Fibroblast of lung (primary cell): ENCODE data around the gene FAM193B. TPM values are rescaled to one million over a fixed set of nuclear protein-coding genes. Genes with fewer than 3 reads are reported as not detected.

Experiments used
- DNase-seq, 2 donors: peaks; one replicate each; pipeline versions ENCODE4 v3.0.0 to v3.0.0-alpha.2; 2010; ENCODE audit warnings: low read depth in 2 of 2
- H2AFZ ChIP-seq: 2 replicates; pipeline ENCODE4 v1.5.1; 2012; ENCODE audit warnings: low read length, control low read depth, inconsistent platforms
- H3K27ac ChIP-seq: 2 replicates; pipeline ENCODE4 v1.5.1; 2011; ENCODE audit warnings: low read length, control low read depth; ENCODE audit not compliant: insufficient read depth
- H3K27me3 ChIP-seq: 2 replicates; pipeline ENCODE4 v1.5.1; 2011; ENCODE audit warnings: mild to moderate bottlenecking, low read length; ENCODE audit not compliant: control insufficient read depth, insufficient read depth
- H3K36me3 ChIP-seq: 2 replicates; pipeline ENCODE4 v1.5.1; 2011; ENCODE audit warnings: low read length; ENCODE audit not compliant: control insufficient read depth, insufficient read depth
- H3K4me1 ChIP-seq: 2 replicates; pipeline ENCODE4 v1.5.1; 2011; ENCODE audit warnings: low read length; ENCODE audit not compliant: control insufficient read depth, insufficient read depth; ENCODE audit errors: extremely low read depth
- H3K4me2 ChIP-seq: 2 replicates; pipeline ENCODE4 v1.5.1; 2011; ENCODE audit warnings: low read length, control low read depth; ENCODE audit not compliant: insufficient read depth; ENCODE audit errors: extremely low read depth
- H3K4me3 ChIP-seq, 4 experiments: fragments of 200-600 bp in 1 of 4; sonication (generic) in 1 of 4; replicated peaks in 1 of 4; 2 replicates each; pipeline ENCODE4 v1.5.1; 2011 to 2016; ENCODE audit warnings: low read length in 4 of 4, low read depth in 3 of 4, mild to moderate bottlenecking in 3 of 4, control low read depth in 2 of 4, inconsistent platforms in 1 of 4, mixed read lengths in 1 of 4; ENCODE audit not compliant: insufficient read depth in 1 of 4; ENCODE audit errors: control extremely low read depth in 1 of 4
- H3K79me2 ChIP-seq: 2 replicates; pipeline ENCODE4 v1.5.1; 2012; ENCODE audit warnings: mild to moderate bottlenecking, low read length, inconsistent platforms; ENCODE audit not compliant: control insufficient read depth, insufficient read depth
- H3K9ac ChIP-seq: 2 replicates; pipeline ENCODE4 v1.5.1; 2011; ENCODE audit warnings: mild to moderate bottlenecking, low read length, control low read depth; ENCODE audit not compliant: insufficient read depth
- H3K9me3 ChIP-seq: 2 replicates; pipeline ENCODE4 v1.5.1; 2012; ENCODE audit warnings: low read depth, low read length; ENCODE audit not compliant: control insufficient read depth, insufficient read depth
- H4K20me1 ChIP-seq: 2 replicates; pipeline ENCODE4 v1.5.1; 2011; ENCODE audit warnings: low read length; ENCODE audit not compliant: control insufficient read depth, insufficient read depth; ENCODE audit errors: extremely low read depth
- EZH2 ChIP-seq: IDR thresholded peaks from 2 replicates; pipeline ENCODE4 v1.5.1; 2012; ENCODE audit warnings: low read length, control low read depth, mild to moderate bottlenecking; ENCODE audit errors: missing control alignments
- polyA plus RNA-seq, 2 donors: library from polyadenylated mRNA; depleted of rRNA in 1 of 2; stranded (reverse) in 1 of 2; unstranded in 1 of 2; fragments of >200 nt; gene quantifications; 2 replicates each; pipeline ENCODE4 v1.2.1, GENCODE V29; 2011 to 2012; ENCODE audit warnings: missing spikeins in 1 of 2
- total RNA-seq: library from RNA; depleted of rRNA; stranded (reverse); fragments of >200 nt; gene quantifications from 2 replicates; pipeline ENCODE4 v1.2.1, GENCODE V29; 2014
- TF ChIP-seq, protein P1 (sequence below), 2 donors: IDR thresholded peaks in 1 of 2; conservative IDR thresholded peaks in 1 of 2; 1 replicate in 1 of 2; 2 replicates in 1 of 2; pipeline ENCODE4 v1.5.1; 2011 to 2012; ENCODE audit warnings: low read length in 2 of 2, control low read depth in 1 of 2, inconsistent platforms in 1 of 2, low read depth in 1 of 2, mild to moderate bottlenecking in 1 of 2

Gene FAM193B
- total and polyA plus RNA-seq, 2 donors (not counting 1 experiment from before 2014, with no cell fraction given) = 27.9 to 28.4 TPM

DNA sequence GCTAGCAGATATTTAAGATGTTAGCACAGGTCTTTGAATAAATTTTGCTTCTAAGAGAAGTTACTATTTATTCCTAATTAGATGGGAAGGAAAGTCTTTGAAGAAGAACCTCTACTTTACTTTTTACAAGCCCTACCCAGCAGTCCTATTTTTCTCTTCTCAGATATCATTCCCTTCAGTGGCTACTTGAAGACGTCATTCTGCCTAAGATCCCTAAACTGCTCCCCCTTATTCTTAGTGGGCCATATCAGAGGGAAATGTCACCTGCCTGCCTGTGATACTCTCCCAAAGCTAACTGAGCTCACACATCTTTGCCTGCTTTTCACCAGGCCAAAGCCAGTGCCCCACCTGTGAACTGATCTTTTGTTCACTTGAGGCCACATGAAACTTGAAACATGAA is 21.1 kb upstream of the FAM193B start:
- Histone ChIP-seq H3K4me1 (no peaks in the 10 kb centered on the region), H3K27ac (no peak overlapping the region), H3K79me2 (no peaks in the 10 kb centered on the region), H3K4me2 (no peak overlapping the region), H3K9me3 (no peaks in the 10 kb centered on the region), H2AFZ (no peak overlapping the region), H3K4me3 (no peak overlapping the region), H3K27me3 (no peaks in the 10 kb centered on the region), H3K36me3 (no peaks in the 10 kb centered on the region), H3K9ac (no peak overlapping the region), H4K20me1 (no peaks in the 10 kb centered on the region)
- no peak for DNase-seq
- TF ChIP-seq, protein P1, sequence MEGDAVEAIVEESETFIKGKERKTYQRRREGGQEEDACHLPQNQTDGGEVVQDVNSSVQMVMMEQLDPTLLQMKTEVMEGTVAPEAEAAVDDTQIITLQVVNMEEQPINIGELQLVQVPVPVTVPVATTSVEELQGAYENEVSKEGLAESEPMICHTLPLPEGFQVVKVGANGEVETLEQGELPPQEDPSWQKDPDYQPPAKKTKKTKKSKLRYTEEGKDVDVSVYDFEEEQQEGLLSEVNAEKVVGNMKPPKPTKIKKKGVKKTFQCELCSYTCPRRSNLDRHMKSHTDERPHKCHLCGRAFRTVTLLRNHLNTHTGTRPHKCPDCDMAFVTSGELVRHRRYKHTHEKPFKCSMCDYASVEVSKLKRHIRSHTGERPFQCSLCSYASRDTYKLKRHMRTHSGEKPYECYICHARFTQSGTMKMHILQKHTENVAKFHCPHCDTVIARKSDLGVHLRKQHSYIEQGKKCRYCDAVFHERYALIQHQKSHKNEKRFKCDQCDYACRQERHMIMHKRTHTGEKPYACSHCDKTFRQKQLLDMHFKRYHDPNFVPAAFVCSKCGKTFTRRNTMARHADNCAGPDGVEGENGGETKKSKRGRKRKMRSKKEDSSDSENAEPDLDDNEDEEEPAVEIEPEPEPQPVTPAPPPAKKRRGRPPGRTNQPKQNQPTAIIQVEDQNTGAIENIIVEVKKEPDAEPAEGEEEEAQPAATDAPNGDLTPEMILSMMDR (conservative IDR thresholded peaks at IDR 0.05 in 1 of 2, IDR thresholded peaks at IDR 0.05 in 1 of 2; ENCODE audit: low read depth in 1 of 2, low read length in 2 of 2) = no peak

DNA sequence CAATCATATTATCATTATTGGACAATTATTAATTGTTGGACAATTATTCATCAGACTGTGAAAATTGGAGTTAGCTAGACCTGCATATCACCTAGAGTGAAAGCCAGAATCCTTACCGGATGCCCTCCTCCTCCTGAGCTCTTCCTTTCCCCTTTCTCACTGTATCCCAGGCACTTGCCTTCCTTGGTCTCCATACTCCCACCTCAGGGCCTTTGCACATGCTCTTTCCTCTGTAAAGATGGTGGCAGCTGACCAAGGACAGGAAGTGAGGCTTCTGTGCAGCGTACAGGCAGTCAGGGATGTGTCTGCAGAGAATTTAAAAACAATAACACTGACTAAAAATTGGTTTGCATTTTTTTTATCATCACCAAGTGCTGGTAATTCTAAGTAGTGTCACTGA is 15.5 kb upstream of the FAM193B start:
- no peak overlapping the region for H3K4me2 ChIP-seq
- no peaks in the 10 kb centered on the region for H3K27me3 ChIP-seq
- no peak overlapping the region for H3K4me3 ChIP-seq
- no peak for DNase-seq
- H3K27ac ChIP-seq = no peak overlapping the region
- H3K9ac ChIP-seq = no peak overlapping the region
- no peak overlapping the region for H2AFZ ChIP-seq
- H3K4me1 ChIP-seq = no peaks in the 10 kb centered on the region
- H3K79me2 ChIP-seq = no peaks in the 10 kb centered on the region
- H4K20me1 ChIP-seq = no peaks in the 10 kb centered on the region
- no peaks in the 10 kb centered on the region for H3K9me3 ChIP-seq
- no peak for TF ChIP-seq EZH2
- TF ChIP-seq, protein P1 (conservative IDR thresholded peaks at IDR 0.05 in 1 of 2, IDR thresholded peaks at IDR 0.05 in 1 of 2; ENCODE audit: low read depth in 1 of 2, low read length in 2 of 2) = no peak
- no peaks in the 10 kb centered on the region for H3K36me3 ChIP-seq

DNA sequence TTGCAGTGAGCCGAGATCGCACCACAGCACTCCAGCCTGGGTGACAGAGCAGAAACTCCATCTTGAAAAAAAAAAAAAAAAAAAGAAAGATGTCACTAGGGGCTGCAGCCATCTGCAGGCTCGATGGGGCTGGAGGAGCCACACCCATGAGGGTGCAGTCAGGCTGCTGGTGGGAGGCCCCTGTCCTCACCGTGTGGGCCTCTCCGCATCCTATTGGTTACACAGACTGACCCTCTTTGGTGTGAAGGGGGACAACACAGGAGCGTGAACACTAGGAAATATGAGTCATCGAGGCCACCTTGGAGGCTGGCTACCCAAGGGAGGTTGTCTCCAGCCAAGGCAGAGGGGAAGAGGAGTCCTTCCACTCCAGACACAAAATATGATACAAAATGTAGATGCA is 14.0 kb upstream of the FAM193B start:
- Histone ChIP-seq H3K9ac (no peak overlapping the region), H3K27me3 (no peaks in the 10 kb centered on the region), H3K79me2 (no peaks in the 10 kb centered on the region), H4K20me1 (no peaks in the 10 kb centered on the region), H3K36me3 (no peaks in the 10 kb centered on the region), H3K4me1 (no peaks in the 10 kb centered on the region), H3K9me3 (no peaks in the 10 kb centered on the region), H3K27ac (no peak overlapping the region), H3K4me3 (no peak overlapping the region), H2AFZ (no peak overlapping the region), H3K4me2 (no peak overlapping the region)
- no peak for DNase-seq
- no peak for TF ChIP-seq EZH2
- TF ChIP-seq, protein P1 (conservative IDR thresholded peaks at IDR 0.05 in 1 of 2, IDR thresholded peaks at IDR 0.05 in 1 of 2; ENCODE audit: low read depth in 1 of 2, low read length in 2 of 2) = no peak
